HG03460 (cell line): ENCODE measurements around the gene RHBDD1.

Source experiments
- ATAC-seq: cut with Tn5 transposase; IDR thresholded peaks from one replicate; pipeline ENCODE4 v1.9.1; 2021; ENCODE audit not compliant: unreplicated experiment

RHBDD1 gene, protein sequence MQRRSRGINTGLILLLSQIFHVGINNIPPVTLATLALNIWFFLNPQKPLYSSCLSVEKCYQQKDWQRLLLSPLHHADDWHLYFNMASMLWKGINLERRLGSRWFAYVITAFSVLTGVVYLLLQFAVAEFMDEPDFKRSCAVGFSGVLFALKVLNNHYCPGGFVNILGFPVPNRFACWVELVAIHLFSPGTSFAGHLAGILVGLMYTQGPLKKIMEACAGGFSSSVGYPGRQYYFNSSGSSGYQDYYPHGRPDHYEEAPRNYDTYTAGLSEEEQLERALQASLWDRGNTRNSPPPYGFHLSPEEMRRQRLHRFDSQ

DNA sequence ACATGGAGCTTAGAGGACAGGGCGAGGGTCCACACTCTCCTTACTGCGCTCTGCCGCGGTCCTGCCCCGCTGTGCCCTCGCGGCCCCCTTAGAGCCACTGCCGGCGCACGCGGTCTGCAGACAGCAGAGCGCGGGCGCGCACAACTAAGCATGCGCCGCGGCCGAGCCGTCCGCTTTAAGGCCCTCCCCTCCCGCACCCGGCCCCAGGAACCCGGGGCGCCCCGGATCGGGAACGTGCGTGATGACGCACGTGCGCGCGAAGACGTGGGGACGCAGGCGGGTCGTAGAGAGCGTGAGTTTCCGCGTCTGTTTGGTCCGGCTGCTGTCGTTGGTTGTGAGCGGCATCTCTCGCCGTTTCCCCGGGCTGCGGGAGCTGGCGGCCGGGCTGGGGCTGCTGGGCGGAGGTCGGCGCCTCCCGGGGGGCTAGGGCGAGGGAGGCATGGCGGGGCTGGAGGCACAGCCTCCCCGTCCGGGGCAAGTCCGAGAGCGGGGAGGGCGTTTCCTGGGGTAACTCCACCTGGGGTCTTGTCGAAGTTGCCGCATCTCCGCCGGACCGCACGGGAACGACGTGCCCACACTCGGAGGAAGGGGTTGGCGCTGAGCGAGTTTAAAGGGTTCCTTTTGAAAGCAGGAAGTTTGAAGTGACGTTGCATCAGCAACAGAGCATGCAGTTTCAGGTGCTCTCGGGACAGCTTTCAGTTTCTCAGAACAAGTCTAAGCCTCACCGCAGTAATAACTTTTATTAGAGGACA is at the start of gene RHBDD1:
Gene RHBDD1, plus strand, starts transcription at position 259 of the 752 bp plus-strand sequence. CDS start 28,640 bp downstream, outside the sequence.
- peak; percentile 85 for ATAC-seq

DNA sequence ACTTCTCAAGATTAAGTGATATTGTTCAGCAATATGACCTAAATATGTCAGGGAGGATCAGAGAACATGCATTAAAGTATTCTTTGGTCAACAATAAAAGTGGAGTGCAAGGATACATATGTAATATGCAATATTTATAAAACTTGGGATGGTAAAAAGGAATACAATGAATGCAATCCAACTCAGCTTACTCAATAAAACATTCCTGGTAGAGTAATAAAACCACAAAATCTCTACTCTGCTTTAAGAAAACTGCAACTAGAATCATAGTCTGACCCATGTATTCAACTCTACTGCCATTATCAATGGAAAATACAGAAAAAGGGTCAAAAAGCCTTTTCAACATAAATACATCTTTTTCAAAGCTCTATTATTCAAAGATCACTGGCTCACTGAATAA is 47.8 kb upstream of the RHBDD1 start:
- ATAC-seq: no peak

DNA sequence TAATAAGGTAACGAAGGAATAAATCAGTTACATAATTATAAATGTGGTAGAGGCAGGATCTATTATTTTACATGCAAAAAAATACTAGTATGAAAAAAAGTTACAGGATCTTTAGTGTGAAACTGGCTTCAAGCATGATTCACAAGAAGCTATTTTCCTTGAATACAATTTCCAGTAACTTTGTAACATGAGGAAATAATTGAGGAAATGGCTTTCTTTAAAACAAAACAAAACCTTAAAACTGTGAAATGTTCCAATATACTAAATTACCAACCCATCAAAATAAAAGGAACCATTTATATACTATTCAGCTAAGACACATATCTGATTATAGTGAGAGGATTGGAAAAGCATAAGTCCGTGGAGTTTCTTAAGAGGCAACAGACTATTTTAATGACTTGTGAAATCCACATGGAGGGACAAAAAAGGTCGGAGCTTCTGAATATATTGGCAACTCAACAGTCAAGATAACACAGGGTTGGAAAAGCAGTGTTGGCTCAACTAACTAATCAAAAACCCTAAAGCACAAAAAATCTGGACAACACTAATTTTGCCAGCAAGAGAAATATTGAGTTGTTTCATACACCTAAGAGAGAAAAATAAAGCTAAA is 46.9 kb upstream of the RHBDD1 start:
- ATAC-seq: no peak

DNA sequence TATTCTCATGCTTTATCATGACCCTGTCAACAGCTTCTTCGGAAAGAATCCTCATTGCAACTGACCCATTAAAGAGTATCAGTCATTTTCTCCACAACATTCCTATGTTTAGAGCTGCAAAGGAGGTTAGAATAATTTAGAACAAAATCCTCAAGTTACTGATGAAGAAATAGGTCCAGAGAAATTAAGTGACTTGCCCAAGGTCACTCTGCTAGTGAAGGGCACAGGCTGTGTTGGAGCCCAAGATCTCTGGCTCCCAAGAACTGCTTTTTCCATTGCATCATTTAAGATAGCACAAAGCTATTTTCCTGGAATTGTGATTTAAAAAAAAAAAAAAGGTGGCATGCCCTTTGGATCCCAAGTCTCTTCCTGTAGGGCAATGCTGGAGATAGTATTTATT is 45.8 kb upstream of the RHBDD1 start:
- no peak for ATAC-seq

DNA sequence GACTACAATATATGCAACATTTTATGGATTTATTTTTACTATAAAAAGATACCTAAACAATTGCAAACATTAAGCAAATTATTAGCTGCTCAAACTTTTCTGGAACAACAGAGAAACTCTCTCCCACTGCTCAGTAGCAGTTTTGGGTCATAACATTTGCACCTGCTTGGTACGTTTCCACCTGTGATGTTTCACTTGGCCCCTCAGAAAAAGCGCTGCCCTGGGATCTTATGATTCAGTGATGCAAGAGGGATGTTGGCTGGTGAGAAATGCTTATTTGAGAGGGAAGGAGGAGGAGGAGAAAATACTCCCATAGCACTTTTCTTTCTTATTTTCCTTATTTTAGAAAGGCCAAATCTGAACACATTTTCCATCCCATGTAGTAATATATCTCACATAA is 45.4 kb upstream of the RHBDD1 start:
- no peak for ATAC-seq

DNA sequence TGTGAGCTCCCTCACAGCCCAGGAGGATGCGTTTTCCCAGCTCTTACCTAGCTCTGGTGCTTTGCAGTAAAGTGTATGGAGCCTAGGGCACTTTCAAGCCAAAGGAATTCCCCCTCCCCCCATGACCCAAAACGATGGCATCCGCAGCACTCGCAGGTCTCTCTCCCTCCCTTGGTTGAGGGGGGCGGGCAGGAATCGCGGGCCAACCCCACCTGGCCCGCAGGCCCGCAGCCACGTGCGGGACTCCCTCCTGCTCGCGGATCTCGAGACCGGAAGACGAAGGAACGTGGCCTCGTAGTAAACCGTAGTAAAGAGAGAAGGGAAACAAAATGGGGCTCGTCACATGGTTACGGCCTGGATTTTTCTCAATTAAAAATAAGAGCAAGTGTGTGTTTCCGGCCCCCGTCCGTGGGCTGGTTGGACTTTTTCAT is 44.8 kb upstream of the RHBDD1 start:
- ATAC-seq: peak; percentile 55

DNA sequence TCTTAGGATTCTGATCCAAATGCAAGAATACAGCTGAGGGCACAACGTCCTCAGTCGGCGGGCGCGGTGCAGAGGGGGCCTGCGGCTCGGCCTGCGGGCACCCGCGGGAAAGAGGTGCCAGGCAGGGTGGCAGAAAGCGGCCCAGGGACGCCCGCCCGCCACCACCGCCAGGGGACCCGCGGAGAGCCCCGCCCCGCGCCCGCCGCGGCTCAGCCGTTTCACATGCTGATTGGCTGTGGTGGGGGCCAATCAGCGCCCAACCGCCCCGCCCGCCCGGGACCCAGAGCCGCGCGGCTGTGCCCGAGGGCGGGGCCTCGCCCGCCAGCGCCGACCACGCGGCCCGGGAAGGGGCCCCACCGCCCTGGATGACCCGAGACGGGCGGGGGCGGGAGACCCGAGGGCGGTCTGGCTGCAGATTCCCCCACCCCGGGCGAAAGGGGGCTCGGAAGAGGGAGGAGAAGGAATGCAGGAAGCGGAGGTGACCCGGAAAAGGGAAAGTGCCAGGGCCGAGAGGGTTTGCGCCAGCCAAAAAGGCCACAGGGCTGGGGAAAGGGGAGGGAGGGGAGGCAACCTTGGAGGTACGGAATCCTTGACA is 44.3 kb upstream of the RHBDD1 start:
- ATAC-seq: peak; percentile 98

DNA sequence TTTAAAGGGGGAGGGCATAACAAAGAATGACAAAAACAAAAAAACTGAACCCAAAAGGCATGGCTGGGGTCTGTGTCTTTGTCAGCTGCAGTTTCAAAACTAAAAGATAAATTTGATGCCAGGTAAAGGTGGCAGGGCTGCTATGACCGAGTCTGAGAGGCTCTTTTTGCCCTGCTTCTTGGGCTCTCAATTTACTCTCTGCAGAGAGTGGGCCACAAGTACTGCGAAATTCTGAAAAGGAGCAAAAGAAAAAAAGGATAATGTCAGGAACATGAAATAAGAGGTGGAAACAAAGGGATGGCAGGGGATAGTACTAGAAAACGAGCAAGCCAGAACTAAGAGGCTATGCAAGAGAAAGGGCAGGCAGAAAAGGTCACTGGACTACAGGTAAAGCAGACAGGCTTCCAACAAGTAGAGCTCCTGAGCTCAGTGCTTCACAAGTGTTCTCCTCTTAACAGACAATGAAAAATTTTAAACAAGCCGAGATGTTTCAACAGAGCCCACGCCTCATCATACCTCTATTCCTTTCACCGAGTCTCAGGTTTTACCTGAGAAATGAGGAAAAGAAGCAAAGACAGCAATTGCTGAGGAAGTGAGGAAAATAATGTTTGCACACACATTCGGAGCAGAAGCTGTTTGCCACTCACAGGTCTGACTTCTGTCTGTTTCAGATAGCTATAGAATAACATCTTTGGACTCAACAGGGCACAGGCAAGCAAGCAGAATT is 43.5 kb upstream of the RHBDD1 start:
- ATAC-seq: no peak

DNA sequence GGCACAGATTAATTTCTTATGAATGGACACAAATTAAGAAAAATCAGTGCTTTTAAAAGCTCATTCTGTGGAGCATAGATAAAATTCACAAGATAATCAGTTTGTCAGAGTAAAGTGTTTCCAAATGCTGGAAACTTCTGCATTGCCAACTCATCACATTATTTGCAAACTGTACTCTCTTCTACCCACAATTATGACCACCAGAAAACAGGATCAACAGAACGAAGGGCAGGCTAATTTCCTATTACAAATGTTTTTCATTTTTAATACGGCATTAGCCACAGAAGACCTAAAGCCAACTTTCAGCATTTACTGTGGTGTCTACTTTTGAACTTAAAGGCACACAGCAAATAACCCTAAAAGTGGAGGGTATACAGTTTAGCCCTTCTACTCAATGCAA is 42.2 kb upstream of the RHBDD1 start:
- ATAC-seq: no peak

DNA sequence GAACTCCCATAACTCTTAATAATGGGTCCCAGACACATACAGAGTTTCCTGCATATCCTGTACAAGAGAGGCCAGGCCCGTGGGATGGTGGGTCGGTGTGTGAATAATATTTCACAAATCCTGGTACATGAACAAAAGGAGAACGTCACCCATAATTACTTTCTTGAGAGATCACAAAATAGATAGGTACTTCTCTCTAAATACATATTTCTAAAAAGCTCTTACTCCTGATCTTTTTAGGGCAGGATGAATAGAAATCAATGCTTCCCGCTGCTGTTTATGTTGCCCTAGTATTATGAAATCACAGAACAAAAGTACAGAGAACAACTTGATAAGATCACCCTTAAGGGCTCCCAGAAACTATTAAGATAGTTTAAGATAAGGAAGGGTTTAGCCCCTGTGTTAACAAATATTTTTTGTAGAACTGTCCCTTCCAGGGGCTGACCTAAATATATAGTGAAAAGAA is 41.6 kb upstream of the RHBDD1 start:
- ATAC-seq: no peak

DNA sequence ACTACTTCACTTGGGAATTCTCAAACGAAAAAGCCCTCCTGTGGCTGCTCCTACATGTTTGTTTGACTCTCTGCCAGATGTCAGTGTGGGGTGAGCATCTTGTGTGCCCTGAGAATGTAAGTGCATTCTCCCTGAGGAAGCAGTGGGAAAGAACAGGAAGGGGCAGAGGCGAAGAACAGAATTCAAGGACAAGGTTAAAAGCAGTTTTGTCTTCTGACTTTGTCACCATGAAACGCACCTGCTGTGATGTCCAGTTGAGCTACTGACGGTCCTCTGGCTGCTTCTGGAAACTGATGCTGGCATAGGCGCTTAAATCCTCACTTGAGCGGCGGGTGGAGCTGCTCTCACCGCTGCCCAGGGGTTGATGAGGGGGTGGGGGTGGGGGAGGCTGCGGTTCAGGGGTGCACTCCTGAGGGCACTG is 41.1 kb upstream of the RHBDD1 start:
- no peak for ATAC-seq

DNA sequence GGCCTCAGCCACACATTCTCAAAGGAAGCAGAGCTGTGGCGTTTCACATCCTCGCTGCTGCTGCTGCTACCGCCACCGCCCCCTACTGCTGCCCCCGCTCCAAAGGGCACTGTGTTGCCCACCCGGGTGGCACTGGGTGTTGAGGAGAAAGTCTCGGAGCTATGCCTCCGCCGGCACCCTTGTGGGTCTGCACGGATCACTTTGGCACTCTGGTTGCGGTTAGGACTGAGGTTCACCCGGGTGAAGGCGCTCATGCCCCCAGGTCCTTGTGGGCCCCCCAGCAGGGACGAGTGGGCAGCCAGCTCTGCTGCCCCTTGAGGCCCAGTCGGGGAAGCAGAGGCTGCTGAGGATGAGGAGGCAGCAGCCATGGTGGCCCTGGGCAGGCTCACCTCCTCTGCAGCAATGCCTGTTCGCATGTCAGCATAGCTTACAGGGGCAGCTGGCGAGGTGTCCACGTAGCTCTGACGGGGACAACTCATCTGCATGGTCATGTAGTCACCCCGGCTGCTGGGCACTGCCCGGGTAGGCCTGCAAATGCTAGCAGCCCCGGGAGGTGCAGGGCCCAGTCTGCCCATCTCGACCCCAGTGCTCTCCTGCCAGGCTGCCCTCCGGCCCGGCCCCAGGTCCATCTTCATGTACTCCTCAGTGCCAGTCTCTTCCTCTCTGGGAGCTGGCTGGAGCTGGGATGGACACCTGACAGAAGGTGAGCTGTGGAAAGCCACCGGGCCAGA is 40.4 kb upstream of the RHBDD1 start:
- ATAC-seq: no peak

DNA sequence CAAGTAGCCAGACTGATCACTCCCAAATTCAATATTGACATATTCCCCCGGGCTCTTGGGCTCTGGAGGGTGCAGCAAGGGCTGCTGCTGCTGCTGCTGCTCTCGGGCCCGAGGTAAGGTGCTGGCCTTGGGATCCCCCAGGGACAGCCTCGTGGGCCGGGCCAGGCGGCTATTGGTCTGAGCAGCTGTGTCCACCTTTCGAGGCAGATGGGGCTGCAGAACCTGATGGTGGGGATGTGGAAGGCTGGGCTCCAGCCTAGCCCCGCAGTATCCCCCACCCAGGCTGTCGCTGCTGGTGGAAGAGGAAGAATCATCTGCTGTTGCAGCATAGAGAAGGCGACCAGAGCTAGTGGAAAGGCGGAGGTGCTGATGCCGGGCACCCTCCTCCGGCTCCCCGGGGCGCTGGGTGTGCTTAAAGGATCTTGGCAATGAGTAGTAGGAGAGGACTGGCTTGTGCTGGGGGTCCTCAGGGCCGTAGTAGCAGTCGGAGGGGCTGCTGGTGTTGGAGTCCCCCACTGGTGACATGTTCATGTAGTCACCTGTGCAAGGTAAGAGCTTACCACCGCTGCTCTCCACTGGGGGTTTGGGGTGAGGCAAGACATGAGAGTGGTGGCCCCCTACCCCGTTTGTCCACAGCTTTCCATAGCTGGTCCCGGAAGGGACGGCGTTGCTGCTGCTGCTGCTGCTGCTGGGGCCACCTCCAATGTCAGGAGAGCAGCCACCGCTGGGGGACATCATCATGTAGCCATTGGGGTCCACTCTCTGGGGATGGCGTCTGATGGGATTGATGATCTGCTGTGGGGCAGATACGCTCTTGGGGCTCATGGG is 39.6 kb upstream of the RHBDD1 start:
- no peak for ATAC-seq

DNA sequence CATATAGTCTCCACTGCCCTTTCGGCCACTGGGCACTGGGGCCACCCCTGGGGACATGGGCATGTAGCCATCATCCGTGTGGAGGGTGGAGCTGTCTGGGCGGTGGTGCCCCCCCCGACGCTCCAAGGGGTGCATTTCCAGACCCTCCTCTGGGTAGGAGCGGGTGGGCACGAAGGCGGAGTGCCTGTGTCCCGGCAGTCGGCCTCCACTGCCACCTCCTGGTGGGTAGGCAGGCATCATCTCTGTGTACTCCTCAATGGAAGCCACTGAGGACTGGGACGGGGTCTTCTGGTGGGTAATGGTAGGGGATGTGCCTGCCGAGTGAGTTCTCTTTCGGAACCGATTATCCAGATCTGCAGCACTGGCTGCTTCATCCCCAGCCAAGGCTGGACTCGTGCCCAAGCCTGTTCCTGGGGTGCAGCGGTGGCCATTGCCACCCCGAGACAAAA is 39.0 kb upstream of the RHBDD1 start:
- no peak for ATAC-seq

DNA sequence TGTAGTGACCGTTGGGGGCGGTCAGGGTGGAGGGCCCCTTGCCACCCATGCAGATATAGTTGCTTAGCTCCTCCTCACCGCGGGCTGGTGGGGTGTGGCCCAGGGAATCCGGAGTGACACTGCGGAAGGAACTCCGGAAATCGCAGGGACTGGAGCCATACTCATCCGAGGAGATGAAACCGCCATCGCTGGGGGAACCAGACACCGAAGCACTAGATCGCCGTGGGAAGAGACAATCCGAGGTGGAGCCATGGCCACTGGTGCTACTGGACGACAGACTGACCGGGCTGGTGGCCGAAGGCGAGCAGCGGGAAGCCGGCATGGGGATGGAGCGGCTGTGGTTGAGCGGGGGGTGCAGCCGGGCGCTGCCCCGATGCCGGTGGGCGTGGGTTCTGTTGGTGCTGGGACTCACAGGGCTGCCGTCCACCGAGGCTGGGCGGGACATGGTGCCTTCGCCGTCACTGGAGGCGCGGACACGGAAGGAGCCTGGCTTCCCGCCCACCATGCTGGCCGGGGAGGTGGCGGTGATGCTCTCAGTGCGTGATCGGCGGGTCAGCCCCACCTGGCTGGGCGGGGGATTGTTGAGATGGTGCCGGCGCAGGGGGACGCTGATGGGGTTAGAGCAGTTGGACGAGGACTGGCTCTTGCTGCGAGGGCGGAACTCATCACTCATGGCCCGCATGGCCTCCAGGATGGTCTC is 38.4 kb upstream of the RHBDD1 start:
- ATAC-seq: no peak

DNA sequence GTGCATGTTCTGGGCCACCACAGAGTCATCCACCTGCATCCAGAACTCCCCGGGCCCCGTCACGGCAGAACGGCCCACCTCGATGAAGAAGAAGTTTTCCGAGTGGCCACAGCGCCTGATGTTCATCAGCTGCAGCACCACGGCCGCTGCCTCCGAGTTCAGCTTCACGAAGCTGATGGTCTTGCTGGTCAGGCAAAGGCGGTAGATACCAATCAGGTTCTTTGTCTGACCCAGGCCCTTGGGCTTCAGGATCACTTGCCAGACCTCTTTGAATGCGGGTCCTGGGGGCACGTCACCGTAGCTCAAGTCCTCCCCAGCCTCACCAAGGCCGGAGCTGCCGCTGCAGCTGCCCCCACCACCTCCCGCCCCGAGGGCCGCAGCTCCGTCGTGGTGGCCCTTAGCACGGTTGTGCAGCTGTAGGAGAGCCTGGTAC is 37.8 kb upstream of the RHBDD1 start:
- ATAC-seq: no peak

DNA sequence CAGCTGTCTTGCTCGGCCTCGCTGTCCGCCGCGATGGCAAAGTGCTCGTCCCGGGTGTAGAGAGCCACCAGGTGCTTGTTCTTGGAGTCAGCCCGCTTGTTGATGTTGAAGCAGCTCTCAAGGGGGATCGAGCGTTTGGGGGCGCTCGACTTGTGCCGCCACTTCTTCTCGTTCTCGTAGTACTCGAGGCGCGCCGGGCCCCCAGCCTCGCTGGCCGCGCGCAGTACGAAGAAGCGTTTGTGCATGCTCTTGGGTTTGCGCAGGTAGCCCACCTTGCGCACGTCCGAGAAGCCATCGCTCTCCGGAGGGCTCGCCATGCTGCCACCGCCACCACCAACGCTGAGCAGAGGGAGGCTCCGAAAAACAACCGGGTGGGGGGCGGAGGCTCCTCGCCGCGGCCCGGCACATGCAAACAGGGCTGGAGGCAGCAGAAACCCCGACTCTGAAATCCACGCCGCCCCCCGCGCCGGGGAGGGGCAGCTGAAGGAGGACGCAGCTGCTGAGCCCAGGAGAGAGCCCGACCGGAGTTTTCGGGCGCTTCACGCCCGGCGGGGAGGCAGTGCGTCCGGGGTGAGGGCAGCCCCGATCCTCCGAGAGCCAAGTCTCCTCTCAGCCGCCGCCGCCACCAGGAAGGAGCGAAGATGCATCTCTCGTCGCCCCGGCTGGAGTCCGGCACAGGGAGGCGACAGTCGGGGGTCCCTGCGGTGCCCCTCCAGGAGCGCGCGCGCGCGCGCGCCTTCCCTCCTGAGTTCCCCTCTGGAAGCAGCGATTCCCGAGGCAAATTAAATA is 37.2 kb upstream of the RHBDD1 start:
- ATAC-seq: peak; percentile 16
